HG02970 (cell line): ENCODE measurements around the gene PCDH1.

Experiments
- ATAC-seq: cut with Tn5 transposase; IDR thresholded peaks from one replicate; pipeline ENCODE4 v1.9.1; 2021; ENCODE audit warnings: mild to moderate bottlenecking, moderate library complexity, moderate number of reproducible peaks; ENCODE audit not compliant: unreplicated experiment, low FRiP score

Gene PCDH1

GRCh38 chr5:141875022-141875740 lies 3.0 kb downstream of the PCDH1 start:
- ATAC-seq = no peak

GRCh38 chr5:141874262-141874964 lies 3.8 kb downstream of the PCDH1 start:
- no peak for ATAC-seq

- ATAC-seq = no peak
These were observed 4.3 kb downstream of the PCDH1 start for GRCh38 chr5:141873933-141874261.

- no peak for ATAC-seq
These were observed 5.5 kb downstream of the PCDH1 start for GRCh38 chr5:141872496-141873356.

GRCh38 chr5:141871870-141872269 lies 6.3 kb downstream of the PCDH1 start:
- no peak for ATAC-seq

- ATAC-seq = no peak
These were observed 7.3 kb downstream of the PCDH1 start for GRCh38 chr5:141870871-141871270.

GRCh38 chr5:141870228-141870627 lies 8.0 kb downstream of the PCDH1 start:
- no peak for ATAC-seq

- ATAC-seq = no peak
These were observed 8.7 kb downstream of the PCDH1 start for GRCh38 chr5:141869514-141869913.

- no peak for ATAC-seq
These were observed 9.2 kb downstream of the PCDH1 start for GRCh38 chr5:141869040-141869439.

- no peak for ATAC-seq
These were observed 9.7 kb downstream of the PCDH1 start for GRCh38 chr5:141868541-141868940.

- no peak for ATAC-seq
These were observed 10.6 kb downstream of the PCDH1 start for GRCh38 chr5:141867651-141868050.

GRCh38 chr5:141867139-141867538 lies 11.1 kb downstream of the PCDH1 start:
- ATAC-seq = no peak

GRCh38 chr5:141866096-141866495 lies 12.1 kb downstream of the PCDH1 start:
- no peak for ATAC-seq

GRCh38 chr5:141865406-141865805 lies 12.8 kb downstream of the PCDH1 start:
- no peak for ATAC-seq

GRCh38 chr5:141864371-141865370 lies 13.5 kb downstream of the PCDH1 start:
- no peak for ATAC-seq

GRCh38 chr5:141863569-141864178 lies 14.5 kb downstream of the PCDH1 start:
- ATAC-seq = no peak

- ATAC-seq = no peak
These were observed 15.2 kb downstream of the PCDH1 start for GRCh38 chr5:141862936-141863543.

GRCh38 chr5:141861194-141861593 lies 17.0 kb downstream of the PCDH1 start:
- no peak for ATAC-seq

GRCh38 chr5:141858079-141858765 lies 20.0 kb downstream of the PCDH1 start:
- ATAC-seq = no peak
